SH-SY5Y (cell line): Measurements from ENCODE around the gene GRIN3B.

Experiments used
- GATA2 ChIP-seq: IDR thresholded peaks from 2 replicates; pipeline ENCODE4 v1.6.1; 2011; ENCODE audit warnings: mild to moderate bottlenecking, low read depth, low read length
- GATA3 ChIP-seq: IDR thresholded peaks from 2 replicates; pipeline ENCODE4 v1.6.1; 2011; ENCODE audit warnings: low read depth, mild to moderate bottlenecking, low read length, moderate library complexity

DNA sequence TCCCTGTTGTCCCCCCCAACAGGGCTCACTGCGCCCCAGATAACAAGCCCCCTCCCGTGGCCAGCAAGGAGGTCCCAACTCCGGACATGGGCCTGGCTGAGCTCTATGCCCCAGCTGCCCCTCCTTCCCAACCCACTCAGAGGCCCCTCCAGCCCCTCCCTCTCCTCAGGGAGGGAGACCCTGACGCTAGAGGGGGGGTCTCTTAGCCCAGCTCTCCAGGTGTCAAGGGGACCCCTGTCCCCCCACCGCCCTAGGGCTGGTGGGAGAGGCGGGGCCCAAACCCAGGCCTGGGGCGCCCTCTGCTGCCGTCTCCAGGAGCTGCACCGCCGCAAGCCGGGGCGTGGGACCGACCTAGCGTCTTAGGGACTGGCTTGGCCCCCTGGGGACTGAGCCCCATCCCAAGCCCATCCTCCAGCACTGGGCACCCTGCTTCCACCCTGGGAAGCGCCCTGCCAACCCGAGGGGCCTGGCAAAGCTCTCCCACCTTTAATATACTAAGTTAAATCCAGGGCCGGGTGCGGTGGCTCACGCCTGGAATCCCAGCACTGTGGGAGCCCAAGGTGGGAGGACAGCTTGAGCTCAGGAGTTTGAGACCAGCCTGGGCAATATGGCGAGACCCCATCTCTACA, 1.4 kb downstream of the GRIN3B start:
- TF ChIP-seq GATA2, result no peak
- TF ChIP-seq GATA3, result no peak
